Bronchial epithelial cell (primary cell): Measurements from ENCODE around the gene ADD1. TPM values are rescaled to one million over a fixed set of nuclear protein-coding genes. Genes with fewer than 3 reads are reported as not detected.

Experiments
- DNase-seq: peaks from one replicate; pipeline ENCODE4 v3.0.0-alpha.2; 2010; ENCODE audit warnings: low read depth
- FAIRE-seq: peaks from 2 replicates; lab custom pipeline; 2011; peaks lifted over from hg19 to GRCh38; lab: Jason Lieb, UNC
- H3K27me3 ChIP-seq: 2 replicates; pipeline ENCODE4 v1.5.1; 2011; ENCODE audit warnings: low read length; ENCODE audit not compliant: control insufficient read depth, insufficient read depth
- H3K36me3 ChIP-seq: 2 replicates; pipeline ENCODE4 v1.5.1; 2011; ENCODE audit warnings: low read length; ENCODE audit not compliant: control insufficient read depth, insufficient read depth
- H3K4me3 ChIP-seq: 2 replicates; pipeline ENCODE4 v1.5.1; 2011; ENCODE audit warnings: mild to moderate bottlenecking, low read depth, low read length, control low read depth
- total RNA-seq: library from RNA; depleted of rRNA; stranded (reverse); fragments of >200 nt; gene quantifications from 2 replicates; pipeline ENCODE4 v1.2.1, GENCODE V29; 2014
- TF ChIP-seq, protein P1 (sequence below): IDR thresholded peaks from 2 replicates; pipeline ENCODE4 v1.5.1; 2011; ENCODE audit warnings: mild to moderate bottlenecking, moderate library complexity, low read length, control low read depth, inconsistent platforms; ENCODE audit not compliant: insufficient read depth, severe bottlenecking

ADD1 gene
- total RNA-seq, 1 donor from 2014 or later, result 71.9 TPM

DNA sequence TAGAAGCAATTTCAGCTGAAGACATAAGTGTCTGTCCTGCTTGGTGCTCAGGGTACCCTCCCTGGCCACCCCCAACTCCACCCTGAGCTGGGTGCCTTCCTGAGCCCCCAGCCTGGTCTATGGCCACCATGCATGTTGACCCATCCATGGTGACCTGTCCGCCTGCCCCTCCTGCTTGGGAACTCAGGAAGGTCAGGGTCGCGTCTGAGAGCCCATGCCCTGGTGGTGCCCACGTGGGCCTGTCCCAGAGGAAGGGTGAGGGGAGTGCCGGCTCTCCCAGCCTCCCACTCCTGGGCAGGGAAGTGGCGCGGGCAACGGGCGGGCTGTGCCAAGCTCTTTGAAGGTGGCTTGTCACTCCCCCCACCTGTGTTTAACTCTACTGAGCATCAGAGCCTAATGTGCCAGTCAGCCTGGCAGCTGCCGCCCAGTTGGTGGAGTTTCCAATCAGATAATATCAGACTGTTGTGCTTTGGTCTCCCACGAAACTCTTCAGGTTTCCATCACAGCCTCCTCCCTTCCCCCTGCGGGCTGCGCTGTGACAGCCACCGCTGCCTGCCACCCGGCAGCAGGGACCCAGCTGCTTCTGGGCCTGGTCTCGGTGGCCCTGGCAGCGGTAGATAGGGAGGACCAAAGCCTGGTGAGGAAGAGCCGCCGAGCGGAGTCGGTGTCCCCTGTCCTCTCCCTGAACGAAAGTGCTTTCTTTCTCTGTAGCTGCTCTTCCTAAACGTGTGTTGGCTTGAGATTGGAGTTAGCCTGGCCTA is 45.9 kb upstream of the ADD1 start:
- no peak for DNase-seq
- TF ChIP-seq, protein P1, sequence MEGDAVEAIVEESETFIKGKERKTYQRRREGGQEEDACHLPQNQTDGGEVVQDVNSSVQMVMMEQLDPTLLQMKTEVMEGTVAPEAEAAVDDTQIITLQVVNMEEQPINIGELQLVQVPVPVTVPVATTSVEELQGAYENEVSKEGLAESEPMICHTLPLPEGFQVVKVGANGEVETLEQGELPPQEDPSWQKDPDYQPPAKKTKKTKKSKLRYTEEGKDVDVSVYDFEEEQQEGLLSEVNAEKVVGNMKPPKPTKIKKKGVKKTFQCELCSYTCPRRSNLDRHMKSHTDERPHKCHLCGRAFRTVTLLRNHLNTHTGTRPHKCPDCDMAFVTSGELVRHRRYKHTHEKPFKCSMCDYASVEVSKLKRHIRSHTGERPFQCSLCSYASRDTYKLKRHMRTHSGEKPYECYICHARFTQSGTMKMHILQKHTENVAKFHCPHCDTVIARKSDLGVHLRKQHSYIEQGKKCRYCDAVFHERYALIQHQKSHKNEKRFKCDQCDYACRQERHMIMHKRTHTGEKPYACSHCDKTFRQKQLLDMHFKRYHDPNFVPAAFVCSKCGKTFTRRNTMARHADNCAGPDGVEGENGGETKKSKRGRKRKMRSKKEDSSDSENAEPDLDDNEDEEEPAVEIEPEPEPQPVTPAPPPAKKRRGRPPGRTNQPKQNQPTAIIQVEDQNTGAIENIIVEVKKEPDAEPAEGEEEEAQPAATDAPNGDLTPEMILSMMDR, result no peak
- FAIRE-seq, result no peak
- no peak overlapping the region for H3K4me3 ChIP-seq
- peaks cover 22% of the 10 kb centered on the region for H3K36me3 ChIP-seq
- H3K27me3 ChIP-seq, result no peaks in the 10 kb centered on the region

DNA sequence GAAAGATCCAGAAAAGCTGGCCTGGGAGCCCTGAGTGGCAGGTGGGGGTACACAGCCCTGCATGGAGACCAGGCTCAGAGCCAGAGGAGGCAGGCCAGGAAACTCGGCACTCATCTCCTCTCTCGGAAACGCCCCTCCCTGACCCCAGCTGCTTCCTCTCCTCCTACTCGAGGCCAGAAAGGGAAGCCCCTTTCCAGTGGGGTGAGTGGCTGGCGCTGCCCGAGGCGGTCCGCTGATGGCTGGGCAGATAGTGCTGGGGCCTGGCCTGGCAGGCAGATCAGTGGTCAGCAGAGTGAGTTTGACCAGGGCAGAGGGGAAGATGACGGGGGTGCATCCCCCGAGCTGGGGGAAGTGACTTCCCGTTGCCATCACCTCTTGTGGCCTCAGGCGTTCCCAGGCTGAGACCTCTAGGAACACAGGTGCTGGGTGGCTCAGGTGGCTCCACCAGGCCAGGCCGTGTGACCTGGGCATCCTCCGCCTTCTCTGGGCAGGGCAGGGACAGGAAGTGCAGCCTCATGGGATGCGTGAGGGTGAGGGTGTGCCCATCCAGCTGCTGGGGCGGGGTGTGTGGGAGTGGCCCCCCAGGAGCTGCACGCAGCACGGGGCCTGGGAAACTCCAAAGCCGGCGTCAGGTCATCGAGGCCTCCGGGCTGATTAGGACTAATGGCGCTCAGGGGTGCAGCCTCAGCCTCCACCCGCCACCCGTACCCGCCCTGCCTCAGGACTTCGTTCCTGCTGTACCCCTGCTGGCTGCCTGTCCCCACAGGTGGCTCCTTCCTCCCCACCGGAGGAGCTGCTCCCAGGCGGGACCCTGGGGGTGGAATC is 45.0 kb upstream of the ADD1 start:
- FAIRE-seq, result no peak
- TF ChIP-seq, protein P1, result no peak
- Histone ChIP-seq H3K4me3 (no peak overlapping the region), H3K36me3 (peaks cover 30% of the 10 kb centered on the region), H3K27me3 (no peaks in the 10 kb centered on the region)
- DNase-seq, result peak; percentile 15

GRCh38 chr4:2799224-2799911 is 44.3 kb upstream of the ADD1 start:
- H3K36me3 ChIP-seq, result peaks cover 33% of the 10 kb centered on the region
- H3K27me3 ChIP-seq, result no peaks in the 10 kb centered on the region
- TF ChIP-seq, protein P1, result no peak
- FAIRE-seq (no peak), DNase-seq (no peak)
- no peak overlapping the region for H3K4me3 ChIP-seq

DNA sequence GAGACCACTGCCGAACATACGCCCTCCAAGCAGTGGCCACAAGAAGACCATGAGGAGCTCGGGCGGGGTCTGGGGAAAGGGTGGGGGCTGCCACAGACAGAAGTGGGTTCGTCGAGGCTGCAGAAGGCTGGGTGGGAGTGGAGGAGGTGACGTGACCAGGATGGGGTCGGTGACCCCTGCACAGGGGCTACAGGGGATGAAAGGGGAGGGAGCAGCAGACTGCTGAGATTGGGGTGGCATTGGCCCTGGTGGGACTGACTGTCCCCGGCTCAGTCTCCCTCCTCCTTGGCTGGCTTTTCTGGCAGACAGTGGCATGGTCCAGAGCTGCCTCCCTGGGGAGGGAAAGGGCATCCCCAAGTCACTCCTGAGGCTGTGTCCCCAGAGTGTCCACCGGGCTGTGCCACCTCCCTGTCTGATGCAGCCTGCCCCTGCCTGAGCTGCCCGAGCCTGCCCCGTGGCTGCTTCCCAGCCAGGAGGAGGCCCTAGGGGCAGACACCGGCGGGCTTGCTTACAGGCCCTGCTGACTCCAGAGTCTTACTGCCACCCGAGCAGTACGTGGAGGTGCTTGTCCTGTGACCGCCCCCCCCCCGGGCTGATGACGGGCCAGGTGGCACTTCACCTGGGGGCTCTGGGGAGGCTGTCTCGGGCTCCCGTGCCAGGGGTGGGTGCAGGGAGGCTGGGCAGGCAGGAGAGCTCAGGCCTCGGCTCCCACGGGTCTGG is 43.5 kb upstream of the ADD1 start:
- Histone ChIP-seq H3K4me3 (no peak overlapping the region), H3K36me3 (peaks cover 32% of the 10 kb centered on the region), H3K27me3 (no peaks in the 10 kb centered on the region)
- TF ChIP-seq, protein P1, result peak; percentile 2
- FAIRE-seq, result no peak
- DNase-seq, result peak; percentile 15
